ENCODE results near the gene PRKCZ. TPM values are rescaled to one million over a fixed set of nuclear protein-coding genes. Genes with fewer than 3 reads are reported as not detected.

Gene PRKCZ
- polyA plus RNA-seq, 4 donors: 44.2 to 252 (median 144) TPM

DNA sequence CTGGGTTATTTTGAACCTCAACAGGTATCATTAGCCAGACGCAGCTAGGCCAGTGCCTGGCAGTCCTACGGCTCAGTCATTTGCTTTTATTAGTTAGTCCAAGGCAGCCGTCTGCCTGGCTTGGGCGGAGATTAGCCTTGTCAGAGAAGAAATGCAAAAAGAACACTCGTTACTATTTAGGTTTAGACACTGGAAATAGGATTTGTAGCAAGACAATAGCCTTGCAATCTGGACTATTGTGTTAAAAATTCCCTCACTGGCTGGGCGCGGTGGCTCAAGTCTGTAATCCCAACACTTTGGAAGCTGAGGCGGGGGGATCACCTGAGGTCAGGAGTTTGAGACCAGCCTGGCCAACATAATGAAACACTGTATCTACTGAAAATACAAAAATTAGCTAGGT, 11.0 kb upstream of the PRKCZ start:
- Histone ChIP-seq H3K36me3 (ENCODE audit: control insufficient read depth in 3 of 3, insufficient read depth in 2 of 3, low read depth in 1 of 3, low read length in 3 of 3) (no peaks in the 10 kb centered on the region), H3K9me3 (ENCODE audit: control insufficient read depth in 2 of 2, insufficient read depth in 1 of 2, low read depth in 1 of 2, low read length in 1 of 2) (peaks cover 0 to 4% of the 10 kb centered on the region in 2 donors), H3K4me3 (ENCODE audit: low read depth in 1 of 3, low read length in 3 of 3) (no peak overlapping the region), H3K4me1 (ENCODE audit: control insufficient read depth in 3 of 3, insufficient read depth in 2 of 3, low read depth in 1 of 3, low read length in 2 of 3) (peaks cover 0 to 12% (median 0%) of the 10 kb centered on the region in 3 donors), H3K27me3 (ENCODE audit: control insufficient read depth in 3 of 3, insufficient read depth in 3 of 3, low read length in 3 of 3) (no peaks in the 10 kb centered on the region), H3K27ac (ENCODE audit: low read depth in 1 of 3, low read length in 2 of 3) (no peak overlapping the region)
- WGBS, 3 donors: 85 to 89% (median 86%) methylated on average over 8 of the region's 8 CpGs
- DNase-seq (no peak), FAIRE-seq (no peak)

DNA sequence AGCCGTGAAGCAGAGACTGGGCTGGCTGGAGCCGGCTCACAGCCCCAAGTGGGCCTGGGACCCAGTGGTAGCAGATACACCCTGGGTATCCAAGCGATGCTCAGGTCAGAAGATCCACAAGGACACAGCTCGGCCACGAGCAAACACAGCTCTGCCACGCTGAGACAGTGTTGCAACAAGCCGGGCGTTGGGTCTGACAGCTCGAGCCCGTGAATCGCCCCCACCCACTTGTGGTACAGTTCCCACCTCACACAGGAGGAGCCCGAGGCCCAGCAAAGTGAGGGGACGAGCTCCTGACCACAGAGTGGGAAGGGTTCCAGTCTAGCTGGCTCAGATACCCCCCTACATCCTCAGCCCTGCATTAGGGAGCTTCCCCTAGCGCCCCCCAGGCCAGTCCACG, 8.9 kb upstream of the PRKCZ start:
- FAIRE-seq: no peak
- no peaks in the 10 kb centered on the region for H3K27me3 ChIP-seq (ENCODE audit: control insufficient read depth in 3 of 3, insufficient read depth in 3 of 3, low read length in 3 of 3)
- H3K4me1 ChIP-seq (ENCODE audit: control insufficient read depth in 3 of 3, insufficient read depth in 2 of 3, low read depth in 1 of 3, low read length in 2 of 3): peaks cover 0 to 27% (median 0%) of the 10 kb centered on the region in 3 donors
- WGBS, 3 donors: 79 to 81% (median 81%) methylated on average over 13 to 15 of the region's 15 CpGs
- H3K4me3 ChIP-seq (ENCODE audit: low read depth in 1 of 3, low read length in 3 of 3): no peak overlapping the region
- no peak overlapping the region for H3K27ac ChIP-seq (ENCODE audit: low read depth in 1 of 3, low read length in 2 of 3)
- H3K36me3 ChIP-seq (ENCODE audit: control insufficient read depth in 3 of 3, insufficient read depth in 2 of 3, low read depth in 1 of 3, low read length in 3 of 3): no peaks in the 10 kb centered on the region
- DNase-seq: no peak
- peaks cover 0 to 4% of the 10 kb centered on the region in 2 donors for H3K9me3 ChIP-seq (ENCODE audit: control insufficient read depth in 2 of 2, insufficient read depth in 1 of 2, low read depth in 1 of 2, low read length in 1 of 2)

DNA sequence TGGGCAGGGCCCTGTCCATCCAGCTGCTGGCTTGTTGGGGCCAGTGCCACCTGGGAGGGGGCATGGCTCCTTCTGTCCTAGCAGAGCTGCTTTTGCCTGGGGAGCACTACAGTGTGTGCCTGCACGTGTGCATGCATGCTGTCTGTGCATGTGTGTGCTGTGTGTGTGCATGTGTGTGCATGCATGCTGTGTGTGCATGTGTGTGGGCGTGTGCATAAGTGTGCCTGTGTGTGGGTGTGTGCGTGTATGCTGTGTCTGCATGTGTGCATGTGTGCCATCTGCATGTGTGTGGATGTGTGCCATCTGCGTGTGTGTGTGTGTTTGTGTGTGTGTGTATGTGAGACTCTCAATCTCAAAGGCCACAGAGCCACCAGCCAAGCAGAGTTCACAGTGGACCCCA, 8.3 kb upstream of the PRKCZ start:
- FAIRE-seq (no peak), DNase-seq (no peak)
- WGBS, 3 donors: 79 to 91% (median 84%) methylated on average over 4 of the region's 4 CpGs
- H3K27me3 ChIP-seq (ENCODE audit: control insufficient read depth in 3 of 3, insufficient read depth in 3 of 3, low read length in 3 of 3): no peaks in the 10 kb centered on the region
- H3K4me1 ChIP-seq (ENCODE audit: control insufficient read depth in 3 of 3, insufficient read depth in 2 of 3, low read depth in 1 of 3, low read length in 2 of 3): peaks cover 0 to 33% (median 0%) of the 10 kb centered on the region in 3 donors
- no peaks in the 10 kb centered on the region for H3K36me3 ChIP-seq (ENCODE audit: control insufficient read depth in 3 of 3, insufficient read depth in 2 of 3, low read depth in 1 of 3, low read length in 3 of 3)
- H3K27ac ChIP-seq (ENCODE audit: low read depth in 1 of 3, low read length in 2 of 3): no peak overlapping the region
- H3K9me3 ChIP-seq (ENCODE audit: control insufficient read depth in 2 of 2, insufficient read depth in 1 of 2, low read depth in 1 of 2, low read length in 1 of 2): peaks cover 0 to 4% of the 10 kb centered on the region in 2 donors
- no peak overlapping the region for H3K4me3 ChIP-seq (ENCODE audit: low read depth in 1 of 3, low read length in 3 of 3)

DNA sequence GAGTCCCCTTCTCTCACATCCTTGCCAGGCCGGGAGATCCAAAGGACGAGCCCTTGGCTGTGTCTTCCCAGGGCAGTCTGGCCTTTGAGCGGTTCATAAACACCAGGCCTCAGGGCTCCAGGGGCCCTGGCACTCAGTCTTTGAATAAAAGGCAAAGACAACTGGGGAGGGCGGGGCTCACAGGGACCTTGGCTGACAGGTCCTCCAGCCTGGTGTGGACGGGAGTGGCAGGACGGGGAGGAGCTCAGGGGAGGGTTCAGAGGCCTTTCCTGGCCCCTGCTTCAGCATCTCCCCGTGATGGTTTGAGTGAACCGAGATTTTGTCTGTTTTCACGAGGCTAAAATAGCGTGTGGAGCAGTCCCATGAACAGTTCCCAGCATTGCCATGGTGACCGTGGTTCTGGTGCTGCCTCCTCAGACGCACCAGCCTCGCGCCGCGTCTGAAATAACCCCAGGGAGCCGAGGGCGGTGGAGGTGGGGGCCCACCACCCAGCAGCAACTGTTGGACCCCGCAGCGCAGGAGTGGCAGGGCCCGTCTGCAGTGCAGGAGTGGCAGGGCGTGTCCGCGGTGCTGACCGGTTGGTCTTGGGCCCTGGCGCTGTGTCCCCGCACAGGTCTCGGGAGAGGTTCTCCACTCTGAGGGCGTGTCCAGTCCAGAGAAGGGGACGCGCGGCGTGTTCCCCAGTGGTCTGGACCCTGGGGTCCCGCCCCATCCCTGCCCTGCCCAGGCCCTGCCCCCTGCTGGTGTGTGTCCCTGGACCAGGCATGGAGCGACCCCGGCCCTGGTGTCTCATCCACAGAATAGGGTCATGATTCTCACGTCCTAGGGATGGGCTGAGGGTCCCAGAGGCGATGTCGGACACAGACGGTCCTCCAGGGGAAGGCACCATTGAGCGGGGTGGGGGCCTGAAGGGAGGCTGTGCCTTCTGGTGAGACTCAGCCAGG, 7.1 kb upstream of the PRKCZ start:
- Histone ChIP-seq H3K27ac (ENCODE audit: low read depth in 1 of 3, low read length in 2 of 3) (no peak overlapping the region), H3K9me3 (ENCODE audit: control insufficient read depth in 2 of 2, insufficient read depth in 1 of 2, low read depth in 1 of 2, low read length in 1 of 2) (peaks cover 0 to under 1% of the 10 kb centered on the region in 2 donors), H3K4me3 (ENCODE audit: low read depth in 1 of 3, low read length in 3 of 3) (no peak overlapping the region), H3K4me1 (ENCODE audit: control insufficient read depth in 3 of 3, insufficient read depth in 2 of 3, low read depth in 1 of 3, low read length in 2 of 3) (peaks cover 3 to 45% (median 3%) of the 10 kb centered on the region in 3 donors), H3K27me3 (ENCODE audit: control insufficient read depth in 3 of 3, insufficient read depth in 3 of 3, low read length in 3 of 3) (peaks cover 0 to 2% (median 0%) of the 10 kb centered on the region in 3 donors), H3K36me3 (ENCODE audit: control insufficient read depth in 3 of 3, insufficient read depth in 2 of 3, low read depth in 1 of 3, low read length in 3 of 3) (no peaks in the 10 kb centered on the region)
- FAIRE-seq (no peak), DNase-seq (peak; percentile 67 to 68)
- WGBS, 3 donors: 25 to 65% (median 42%) methylated on average over 40 to 41 of the region's 41 CpGs

DNA sequence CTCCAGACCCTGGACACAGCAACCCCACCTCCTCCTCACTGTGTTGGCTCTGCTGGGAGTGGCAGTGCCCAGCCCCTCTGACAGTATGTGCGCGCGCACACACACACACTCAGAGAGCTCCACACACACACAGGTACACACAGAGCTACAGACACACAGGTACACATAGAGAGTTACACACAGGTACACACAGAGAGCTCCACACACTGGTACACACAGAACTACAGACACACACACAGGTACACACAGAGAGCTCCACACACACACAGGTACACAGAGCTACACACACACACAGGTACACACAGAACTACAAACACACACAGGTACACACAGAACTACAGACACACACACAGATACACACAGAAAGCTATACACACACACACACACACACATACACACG, 6.3 kb upstream of the PRKCZ start:
- DNase-seq: no peak
- WGBS, 3 donors: 93 to 99% (median 98%) methylated on average over 4 of the region's 4 CpGs

DNA sequence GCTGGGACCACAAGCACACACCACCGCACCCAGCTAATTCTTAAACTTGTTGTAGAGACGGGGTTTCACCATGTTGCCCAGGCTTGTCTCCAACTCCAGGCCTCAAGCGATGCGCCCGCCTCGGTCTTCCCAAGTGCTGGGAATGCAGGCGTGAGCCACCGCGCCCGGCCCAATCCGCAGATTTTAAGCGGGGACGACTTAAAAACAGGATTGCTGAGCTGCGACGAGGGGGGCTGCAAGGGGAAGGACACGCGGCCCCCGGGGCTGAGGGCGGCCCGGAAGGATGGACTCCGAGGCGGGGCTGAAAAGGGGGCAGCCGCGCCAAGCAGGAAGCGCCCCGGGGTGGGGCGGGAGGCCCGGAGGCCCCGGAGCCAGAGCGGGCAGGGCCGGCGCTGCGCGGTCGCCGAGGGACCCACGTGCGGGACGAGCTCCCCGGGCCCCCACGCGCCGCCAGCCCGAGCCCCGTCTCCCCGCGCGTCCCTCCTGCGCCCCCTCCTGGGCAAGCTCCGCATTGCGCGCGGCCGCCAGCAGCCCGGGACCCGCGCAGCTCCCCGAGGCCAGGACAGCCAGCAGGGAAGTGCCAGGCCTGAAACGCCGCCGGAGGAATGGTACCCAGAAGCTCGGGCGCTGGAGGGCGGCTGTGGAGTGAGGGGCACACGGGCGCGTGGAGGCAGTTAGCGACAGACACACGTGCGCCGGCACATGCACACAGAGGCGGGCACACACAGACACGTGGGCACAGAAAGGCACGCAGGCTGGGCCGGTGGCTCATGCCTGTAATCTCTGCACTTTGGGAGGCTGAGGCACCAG, 5.5 kb upstream of the PRKCZ start:
- no peak for FAIRE-seq
- Histone ChIP-seq H3K27me3 (ENCODE audit: control insufficient read depth in 3 of 3, insufficient read depth in 3 of 3, low read length in 3 of 3) (peaks cover 0 to 6% (median 2%) of the 10 kb centered on the region in 3 donors), H3K27ac (ENCODE audit: low read depth in 1 of 3, low read length in 2 of 3) (no peak overlapping the region), H3K36me3 (ENCODE audit: control insufficient read depth in 3 of 3, insufficient read depth in 2 of 3, low read depth in 1 of 3, low read length in 3 of 3) (no peaks in the 10 kb centered on the region), H3K9me3 (ENCODE audit: control insufficient read depth in 2 of 2, insufficient read depth in 1 of 2, low read depth in 1 of 2, low read length in 1 of 2) (no peaks in the 10 kb centered on the region), H3K4me3 (ENCODE audit: low read depth in 1 of 3, low read length in 3 of 3) (peak overlapping the region in 1 of 3 donors; percentile 41), H3K4me1 (ENCODE audit: control insufficient read depth in 3 of 3, insufficient read depth in 2 of 3, low read depth in 1 of 3, low read length in 2 of 3) (peaks cover 3 to 61% (median 4%) of the 10 kb centered on the region in 3 donors)
- DNase-seq: peak; percentile 62 to 85
- WGBS, 3 donors: 10 to 14% (median 13%) methylated on average over 55 to 75 of the region's 75 CpGs

More for the DNA sequence above, 6.3 kb upstream of the PRKCZ start:
- peaks cover 3 to 53% (median 4%) of the 10 kb centered on the region in 3 donors for H3K4me1 ChIP-seq (ENCODE audit: control insufficient read depth in 3 of 3, insufficient read depth in 2 of 3, low read depth in 1 of 3, low read length in 2 of 3)
- no peak overlapping the region for H3K27ac ChIP-seq (ENCODE audit: low read depth in 1 of 3, low read length in 2 of 3)
- H3K27me3 ChIP-seq (ENCODE audit: control insufficient read depth in 3 of 3, insufficient read depth in 3 of 3, low read length in 3 of 3): peaks cover 0 to 2% (median 0%) of the 10 kb centered on the region in 3 donors
- H3K36me3 ChIP-seq (ENCODE audit: control insufficient read depth in 3 of 3, insufficient read depth in 2 of 3, low read depth in 1 of 3, low read length in 3 of 3): no peaks in the 10 kb centered on the region
- FAIRE-seq: no peak
- no peak overlapping the region for H3K4me3 ChIP-seq (ENCODE audit: low read depth in 1 of 3, low read length in 3 of 3)
- H3K9me3 ChIP-seq (ENCODE audit: control insufficient read depth in 2 of 2, insufficient read depth in 1 of 2, low read depth in 1 of 2, low read length in 1 of 2): no peaks in the 10 kb centered on the region

DNA sequence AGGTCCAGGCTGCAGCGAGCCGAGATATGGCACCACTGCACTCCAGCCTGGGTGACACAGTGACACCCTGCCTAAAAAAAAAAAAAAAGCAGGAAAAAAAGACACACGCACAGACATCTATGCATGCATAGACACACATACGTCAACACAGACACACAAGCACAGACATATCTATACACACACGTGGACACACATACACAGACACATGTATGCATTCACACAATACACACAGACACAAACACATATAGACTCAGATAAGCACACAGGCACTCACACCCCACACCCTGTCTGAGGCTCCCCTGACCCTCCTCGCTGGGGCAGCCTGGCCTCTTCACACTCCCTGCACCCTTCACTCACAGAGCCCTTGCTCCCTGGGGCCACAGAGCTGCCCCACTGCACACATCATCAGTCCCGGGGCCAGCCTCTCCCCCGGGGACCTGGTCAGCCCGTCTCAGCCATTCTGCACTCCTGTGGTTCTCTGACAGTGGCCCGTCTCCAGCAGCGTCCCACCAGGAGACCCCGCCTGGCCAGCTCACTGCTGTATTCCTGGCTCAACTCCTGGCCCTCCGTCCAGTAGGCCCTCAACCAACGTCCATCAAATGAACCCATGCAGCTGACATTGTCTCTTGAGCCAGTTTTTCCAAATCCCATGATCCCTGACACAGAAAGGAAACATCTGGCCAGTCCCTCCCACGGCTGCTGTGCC, 4.6 kb upstream of the PRKCZ start:
- Histone ChIP-seq H3K36me3 (ENCODE audit: control insufficient read depth in 3 of 3, insufficient read depth in 2 of 3, low read depth in 1 of 3, low read length in 3 of 3) (no peaks in the 10 kb centered on the region), H3K4me1 (ENCODE audit: control insufficient read depth in 3 of 3, insufficient read depth in 2 of 3, low read depth in 1 of 3, low read length in 2 of 3) (peaks cover 3 to 62% (median 4%) of the 10 kb centered on the region in 3 donors), H3K27me3 (ENCODE audit: control insufficient read depth in 3 of 3, insufficient read depth in 3 of 3, low read length in 3 of 3) (peaks cover 0 to 8% (median 2%) of the 10 kb centered on the region in 3 donors), H3K4me3 (ENCODE audit: low read depth in 1 of 3, low read length in 3 of 3) (no peak overlapping the region), H3K27ac (ENCODE audit: low read depth in 1 of 3, low read length in 2 of 3) (peak overlapping the region in 2 of 3 donors; percentile 96 to 99), H3K9me3 (ENCODE audit: control insufficient read depth in 2 of 2, insufficient read depth in 1 of 2, low read depth in 1 of 2, low read length in 1 of 2) (no peaks in the 10 kb centered on the region)
- FAIRE-seq: no peak
- 57 to 75% (median 65%) methylated on average over 15 of the region's 15 CpGs for WGBS, 3 donors
- no peak for DNase-seq

Measured in small intestine (tissue), 7 donors.